GM12874 (cell line): ENCODE data around the gene DHTKD1.

Experiments
- CTCF ChIP-seq: IDR thresholded peaks from 2 replicates; pipeline ENCODE4 v1.5.1; 2011; ENCODE audit warnings: low read depth, mild to moderate bottlenecking, control low read depth, low read length, moderate library complexity; ENCODE audit not compliant: insufficient read depth

DHTKD1 gene

GRCh38 chr10:12156367-12157123 is 87.8 kb downstream of the DHTKD1 start:
- no peak for TF ChIP-seq CTCF

- TF ChIP-seq CTCF = no peak
Measured at GRCh38 chr10:12158111-12158510, 89.4 kb downstream of the DHTKD1 start.

GRCh38 chr10:12160664-12161063 is 91.9 kb downstream of the DHTKD1 start:
- no peak for TF ChIP-seq CTCF

- no peak for TF ChIP-seq CTCF
Measured at GRCh38 chr10:12162927-12163326, 94.2 kb downstream of the DHTKD1 start.

GRCh38 chr10:12164085-12164484 is 95.3 kb downstream of the DHTKD1 start:
- no peak for TF ChIP-seq CTCF

- TF ChIP-seq CTCF = no peak
Measured at GRCh38 chr10:12165036-12165435, 96.3 kb downstream of the DHTKD1 start.

GRCh38 chr10:12165999-12166775 is 97.4 kb downstream of the DHTKD1 start:
- TF ChIP-seq CTCF = no peak
